Measurements from ENCODE around the gene CELSR2. TPM values are rescaled to one million over a fixed set of nuclear protein-coding genes. Genes with fewer than 3 reads are reported as not detected.
"Not testable (repeated sequence)": the region's sequence is repeated elsewhere in the genome, so short reads cannot be mapped to it uniquely, and the experiment has no call there.

CELSR2 gene
- total RNA-seq, 1 experiment from 2014 or later: 4.2 TPM

GRCh38 chr1:109286762-109287161, 37.4 kb downstream of the CELSR2 start:
- DNase-seq (ENCODE audit: low spot score); in situ Hi-C loops (cut with HindIII; ENCODE audit: low sequenced_read_pairs): not testable (repeated sequence)

DNA sequence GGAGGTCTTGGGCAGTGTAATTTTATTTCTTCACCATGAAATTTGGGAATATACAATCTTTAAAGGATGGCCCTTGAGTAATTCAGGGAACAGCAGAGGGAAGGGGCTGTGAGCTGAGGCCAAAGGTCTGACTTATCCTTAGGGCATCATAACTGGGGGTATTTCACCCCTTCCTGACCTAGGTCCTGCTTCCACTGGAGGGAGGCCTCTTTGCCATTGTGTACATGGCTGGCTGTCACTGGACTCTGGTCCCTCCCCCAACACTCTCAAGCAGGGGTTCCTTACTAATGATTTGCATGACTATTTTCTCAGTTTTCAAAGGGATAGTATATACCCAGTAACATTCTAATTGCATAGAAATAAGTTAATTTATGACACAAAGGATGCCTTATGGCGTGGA, 40.8 kb downstream of the CELSR2 start:
- in situ Hi-C loops (cut with HindIII; ENCODE audit: low sequenced_read_pairs): no loop called here
- DNase-seq (ENCODE audit: low spot score): no peak

GRCh38 chr1:109290998-109291397, 41.7 kb downstream of the CELSR2 start:
- no peak for DNase-seq (ENCODE audit: low spot score)
- in situ Hi-C loops (cut with HindIII; ENCODE audit: low sequenced_read_pairs): no loop called here

DNA sequence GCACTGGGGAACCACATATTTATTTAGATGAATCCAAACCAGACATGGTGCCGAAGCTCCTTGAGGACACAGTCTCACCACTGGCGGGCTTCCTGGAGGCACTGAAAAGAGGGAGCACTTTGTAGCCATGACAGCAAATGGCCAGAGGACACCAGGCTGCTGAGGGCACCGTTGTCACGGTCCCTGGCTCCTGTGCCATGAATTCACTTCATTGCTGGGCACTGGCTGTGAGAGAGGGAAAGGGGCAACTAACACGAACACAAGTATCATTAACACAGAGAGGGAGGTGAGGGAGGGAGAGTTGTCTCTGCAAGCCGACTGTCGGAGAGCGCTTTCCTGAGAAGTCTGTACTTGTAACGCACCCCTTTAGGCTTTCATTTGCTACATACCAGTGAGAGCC, 43.0 kb downstream of the CELSR2 start:
- no peak for DNase-seq (ENCODE audit: low spot score)

DNA sequence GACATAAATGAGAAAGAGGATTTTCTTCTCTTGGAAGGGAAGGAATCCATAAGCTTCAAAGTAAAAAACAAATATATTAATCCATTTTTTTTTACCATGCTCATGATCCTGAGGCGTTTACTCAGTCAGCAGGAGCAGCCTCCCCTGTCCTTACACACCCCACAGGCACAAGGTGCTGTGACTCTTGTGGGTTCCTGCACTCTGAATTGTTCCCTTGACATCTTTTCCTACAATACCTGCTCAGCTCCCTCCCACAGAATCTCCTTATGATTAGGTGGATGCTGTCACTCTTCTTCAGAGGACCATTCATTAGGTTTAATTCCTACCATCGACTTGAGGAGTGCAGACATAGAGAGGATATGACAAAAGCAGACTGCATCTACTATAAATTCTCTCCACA, 43.7 kb downstream of the CELSR2 start:
- in situ Hi-C loops (cut with HindIII; ENCODE audit: low sequenced_read_pairs): no loop called here
- no peak for DNase-seq (ENCODE audit: low spot score)

More for the DNA sequence above, 43.0 kb downstream of the CELSR2 start:
- in situ Hi-C loops (cut with HindIII; ENCODE audit: low sequenced_read_pairs): no loop called here

DNA sequence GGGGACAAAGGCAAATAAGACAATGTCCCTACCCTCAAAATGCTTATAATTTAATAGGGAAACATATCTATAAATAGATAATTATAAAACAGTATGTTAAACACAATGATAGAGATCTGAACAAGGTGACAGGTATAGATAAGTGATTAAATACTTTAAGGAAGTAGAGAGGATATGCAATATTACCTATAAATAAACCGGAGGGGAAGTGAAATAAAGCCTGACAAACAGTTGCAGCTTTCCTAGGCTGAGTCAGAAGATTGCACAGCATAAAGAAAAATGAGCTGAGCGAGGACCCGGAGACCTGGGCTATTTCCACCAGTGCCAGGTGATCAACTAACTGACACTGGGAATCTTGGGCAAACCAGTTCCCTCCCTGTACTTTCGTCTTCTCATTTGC, 45.1 kb downstream of the CELSR2 start:
- in situ Hi-C loops (cut with HindIII; ENCODE audit: low sequenced_read_pairs): no loop called here
- DNase-seq (ENCODE audit: low spot score): no peak

GRCh38 chr1:109295712-109296415, 46.5 kb downstream of the CELSR2 start:
- in situ Hi-C loops (cut with HindIII; ENCODE audit: low sequenced_read_pairs): no loop called here
- DNase-seq (ENCODE audit: low spot score): no peak

GRCh38 chr1:109296782-109297181, 47.4 kb downstream of the CELSR2 start:
- in situ Hi-C loops (cut with HindIII; ENCODE audit: low sequenced_read_pairs): no loop called here
- DNase-seq (ENCODE audit: low spot score): no peak

- peak; percentile 32 for DNase-seq (ENCODE audit: low spot score)
- in situ Hi-C loops (cut with HindIII; ENCODE audit: low sequenced_read_pairs): no loop called here
These were observed 49.6 kb downstream of the CELSR2 start for GRCh38 chr1:109298666-109299557.

DNA sequence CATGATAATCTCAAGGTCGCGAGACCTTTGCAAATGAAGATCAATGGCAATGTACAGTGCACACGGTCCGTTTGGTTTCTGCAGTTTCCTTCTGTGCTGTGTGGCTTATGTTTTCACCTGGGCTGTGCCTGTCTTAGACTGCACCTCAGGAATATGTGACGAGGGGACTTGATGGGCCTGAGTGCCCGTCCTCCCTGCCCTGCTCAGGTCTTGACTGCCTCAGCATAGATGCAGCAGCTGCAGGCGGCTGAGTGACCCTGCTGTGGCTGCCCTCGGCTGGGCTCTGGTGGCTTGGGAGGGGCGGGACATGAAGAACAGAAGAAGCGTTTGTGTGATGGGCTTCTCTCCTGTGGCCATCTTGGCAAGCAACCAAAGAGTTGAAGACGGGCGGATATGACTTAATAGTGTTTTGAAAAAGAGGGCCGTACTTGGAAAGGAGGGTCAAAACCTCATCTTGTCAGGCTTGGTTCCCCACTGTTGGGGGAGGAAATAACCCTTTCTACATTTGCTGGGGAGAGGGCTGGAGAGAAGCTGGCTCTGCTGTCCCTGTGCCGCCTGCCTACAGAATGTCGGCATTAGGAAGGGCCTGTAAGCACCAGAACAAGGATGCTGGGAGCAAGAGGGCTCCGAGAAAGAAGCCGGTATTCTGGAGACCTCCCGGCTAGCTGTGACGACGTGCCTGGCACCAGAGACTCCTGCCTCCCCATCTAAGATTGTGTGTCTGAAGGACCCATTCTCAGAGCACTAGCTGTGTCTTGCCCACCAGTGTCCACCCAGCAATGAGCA, 50.4 kb downstream of the CELSR2 start:
- in situ Hi-C loops (cut with HindIII; ENCODE audit: low sequenced_read_pairs): no loop called here
- DNase-seq (ENCODE audit: low spot score): peak; percentile 31

DNA sequence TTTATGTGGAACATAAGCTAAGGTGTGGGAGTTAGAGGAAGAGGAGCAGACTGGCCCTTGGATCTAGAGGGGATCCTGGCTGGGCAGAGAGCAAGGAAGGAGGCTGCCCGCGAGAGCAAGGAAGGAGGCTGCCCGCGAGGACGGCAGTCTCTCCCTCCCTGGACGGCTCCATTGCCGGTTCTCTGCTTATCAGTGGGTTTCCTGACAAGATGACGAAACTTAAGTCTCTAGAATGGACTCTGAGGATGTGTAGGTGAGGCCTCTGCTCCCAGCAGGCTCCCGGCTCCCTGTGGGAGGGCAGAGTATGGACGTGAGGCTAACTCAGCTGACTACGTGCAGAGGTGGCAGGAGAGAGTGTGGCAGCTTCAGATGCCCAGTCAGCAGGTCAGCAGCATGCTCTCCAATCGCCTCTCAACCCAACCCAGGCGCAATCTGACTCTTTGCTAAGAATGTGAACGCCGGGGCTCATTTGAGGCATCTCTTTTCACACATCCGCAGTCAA, 51.4 kb downstream of the CELSR2 start:
- DNase-seq (ENCODE audit: low spot score): no peak
- in situ Hi-C loops (cut with HindIII; ENCODE audit: low sequenced_read_pairs): no loop called here

GRCh38 chr1:109301874-109302273, 52.5 kb downstream of the CELSR2 start:
- no peak for DNase-seq (ENCODE audit: low spot score)
- in situ Hi-C loops (cut with HindIII; ENCODE audit: low sequenced_read_pairs): no loop called here

GRCh38 chr1:109304226-109304920, 55.0 kb downstream of the CELSR2 start:
- in situ Hi-C loops (cut with HindIII; ENCODE audit: low sequenced_read_pairs): no loop called here
- peak; percentile 35 for DNase-seq (ENCODE audit: low spot score)

DNA sequence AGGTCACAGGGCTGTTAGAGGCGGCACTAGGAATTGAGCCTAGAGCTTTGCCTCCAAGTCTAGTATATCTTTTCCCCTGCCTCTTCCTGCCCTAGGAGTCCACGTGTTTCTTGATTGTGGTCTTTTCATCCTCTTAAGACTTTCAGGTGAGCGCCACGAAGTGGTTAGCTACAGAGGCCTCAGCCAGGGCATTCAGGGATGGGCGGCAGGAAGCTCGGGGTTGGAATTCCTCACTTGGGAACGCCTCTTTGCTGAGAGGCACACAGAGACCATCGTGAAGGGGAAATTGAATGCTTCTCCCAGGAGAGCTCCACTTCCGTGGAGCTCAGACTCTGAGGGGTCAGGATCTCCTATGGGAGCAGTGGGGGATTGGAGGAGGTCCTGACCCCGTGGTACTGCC, 56.7 kb downstream of the CELSR2 start:
- DNase-seq (ENCODE audit: low spot score); in situ Hi-C loops (cut with HindIII; ENCODE audit: low sequenced_read_pairs): not testable (repeated sequence)

DNA sequence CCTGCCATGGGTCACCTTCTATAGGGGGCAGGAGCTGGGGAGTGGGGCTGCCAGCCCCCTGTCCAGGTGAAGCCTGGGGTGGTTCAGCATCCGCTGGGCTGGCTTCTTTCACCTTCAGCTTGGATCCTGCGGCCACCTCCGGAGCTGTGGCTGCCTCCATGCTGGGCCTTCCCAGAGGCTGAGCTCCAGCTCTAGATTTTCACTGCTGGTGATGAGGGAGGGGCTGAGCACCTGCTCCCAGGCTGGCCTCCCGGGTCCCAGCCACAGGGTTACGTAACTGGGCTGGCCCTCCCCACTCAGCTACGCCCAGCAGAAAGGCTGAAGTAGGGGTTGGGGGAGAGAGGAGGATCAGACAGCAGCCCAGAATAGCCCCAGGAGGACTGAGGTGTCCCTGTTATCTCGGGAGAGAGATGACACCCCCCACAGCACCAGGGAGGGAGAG, 57.5 kb downstream of the CELSR2 start, which contains the start of gene MYBPHL:
MYBPHL (minus strand) TSS at position 180 of the 442 bp plus-strand sequence; CDS start at position 160, 20 bp downstream.
- no peak for DNase-seq (ENCODE audit: low spot score)
- in situ Hi-C loops (cut with HindIII; ENCODE audit: low sequenced_read_pairs): no loop called here

DNA sequence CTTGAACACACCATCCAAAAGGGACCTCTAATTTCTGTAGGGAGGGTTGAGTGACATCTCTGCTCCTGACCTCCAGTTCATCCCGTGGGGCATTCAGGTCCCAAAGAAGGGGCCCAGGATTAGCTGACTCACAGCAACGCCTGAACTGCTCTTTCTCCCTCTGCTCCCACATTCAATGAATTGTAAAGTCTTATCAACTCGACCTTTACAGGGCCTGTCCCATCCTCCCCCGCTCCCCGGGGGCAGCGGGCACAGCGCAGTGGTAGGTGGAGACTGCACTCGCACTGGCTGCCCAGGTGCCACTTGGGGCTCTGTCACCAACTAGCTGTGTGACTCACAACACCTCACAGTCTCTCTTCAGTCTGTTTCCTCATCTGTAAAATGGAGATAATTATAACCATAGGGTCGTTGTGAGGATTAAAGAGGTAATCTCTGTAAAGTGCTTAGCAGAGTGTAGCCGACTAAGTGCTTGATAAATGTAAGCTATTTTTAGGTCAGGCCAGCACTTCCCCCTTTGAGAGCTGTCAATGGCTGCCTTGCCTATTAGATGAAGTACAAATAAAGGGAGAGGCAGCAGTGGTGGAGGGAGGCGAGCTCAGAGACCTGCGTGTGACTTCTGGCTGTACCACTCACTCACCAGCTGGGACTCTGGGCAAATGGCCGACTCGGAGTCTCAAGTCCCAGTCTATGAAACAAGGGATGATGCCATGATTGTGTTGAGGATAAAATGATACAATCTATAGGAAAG, 58.1 kb downstream of the CELSR2 start:
- in situ Hi-C loops (cut with HindIII; ENCODE audit: low sequenced_read_pairs): no loop called here
- peak; percentile 34 for DNase-seq (ENCODE audit: low spot score)

- in situ Hi-C loops (cut with HindIII; ENCODE audit: low sequenced_read_pairs): no loop called here
- DNase-seq (ENCODE audit: low spot score): no peak
These were observed 60.0 kb downstream of the CELSR2 start for GRCh38 chr1:109309347-109309746.

DNA sequence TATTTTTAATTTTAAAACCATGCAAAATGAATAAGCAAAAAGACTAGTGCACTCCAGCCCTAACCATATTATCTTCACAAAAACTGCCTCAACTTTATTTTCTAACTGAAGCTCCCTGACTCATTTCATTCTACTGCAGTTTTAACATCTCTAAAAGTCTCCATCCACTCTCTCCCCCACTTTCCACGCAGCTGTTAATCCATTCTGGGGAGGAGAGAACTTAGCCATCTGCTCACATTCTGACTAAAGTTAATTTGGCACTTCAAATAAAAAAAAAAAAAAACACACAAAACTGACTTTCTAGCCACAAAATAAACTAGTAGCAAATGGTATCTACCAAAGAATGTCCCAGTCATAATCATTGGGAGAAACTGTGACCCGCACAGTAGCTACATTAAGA, 62.9 kb downstream of the CELSR2 start:
- in situ Hi-C loops (cut with HindIII; ENCODE audit: low sequenced_read_pairs): no loop called here
- DNase-seq (ENCODE audit: low spot score): no peak

Measured in G401 (cell line).